ENCODE measurements around the gene DYRK4. TPM values are rescaled to one million over a fixed set of nuclear protein-coding genes. Genes with fewer than 3 reads are reported as not detected.

Gene DYRK4
- total and polyA plus RNA-seq, 2 of the 4 experiments (the other 2 are of a cell fraction) = 44.6 to 71.6 TPM

DNA sequence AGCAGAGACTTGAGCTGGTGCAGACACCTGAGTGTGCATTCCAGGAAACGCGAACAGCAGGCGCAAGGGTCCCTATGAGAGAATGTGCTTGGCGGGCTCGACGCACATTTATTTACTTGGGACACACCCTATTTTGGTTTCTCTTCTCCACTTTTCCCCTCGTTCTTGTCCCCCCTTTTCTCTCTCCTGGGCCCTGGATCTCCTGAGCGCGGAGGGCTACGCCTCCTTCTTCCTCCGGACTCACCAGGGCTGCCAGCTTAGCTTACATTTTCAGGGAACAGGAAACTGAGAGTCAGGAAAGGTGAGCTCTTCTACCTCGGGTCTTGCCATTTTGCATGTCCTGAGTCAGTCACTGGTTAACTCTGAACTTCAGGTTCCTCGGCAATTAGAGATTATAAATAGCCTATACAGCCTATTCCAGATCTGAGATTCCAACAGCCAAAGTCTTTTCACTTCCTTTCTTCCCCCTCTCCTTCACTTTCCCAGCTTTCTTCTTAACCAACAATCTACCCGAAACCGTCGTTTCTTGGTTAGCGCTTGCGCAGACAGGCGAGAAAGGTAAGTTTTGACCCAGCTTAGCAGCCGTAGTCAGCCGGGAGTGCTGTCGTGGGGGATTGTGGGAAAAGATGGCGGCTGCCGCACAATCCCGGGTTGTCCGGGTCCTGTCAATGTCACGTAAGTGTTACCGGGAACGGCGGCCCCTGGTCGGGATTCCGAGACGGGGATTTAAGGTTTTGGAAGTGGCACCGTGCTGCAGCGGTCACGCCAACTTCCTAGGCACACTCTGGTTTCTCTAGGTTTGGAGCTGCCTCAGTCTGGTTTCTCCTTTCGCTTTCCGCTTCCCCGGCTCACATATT is 86.7 kb downstream of the DYRK4 start, which contains the start of the genes AKAP3 and NDUFA9:
AKAP3 (minus strand) TSS at position 551 of the 857 bp plus-strand sequence. CDS start 10,855 bp downstream, outside the sequence.
NDUFA9 (plus strand) TSS at position 614 of the 857 bp plus-strand sequence; CDS start at position 627, 13 bp downstream.
- BruUV-seq (replicated peaks) = no TSS peak
- peak; percentile 83 for DNase-seq
- Histone ChIP-seq H3K4ac (ENCODE audit: low read depth, low read length) (peak within 1 kb of the TSS; percentile 88), H3K4me3 (ENCODE audit: insufficient read depth, low read depth, low read length) (peak within 1 kb of the TSS; percentile 93), H2AFZ (replicated peaks; ENCODE audit: low read length, poor library complexity) (peak within 1 kb of the TSS; percentile 95), H4K91ac (ENCODE audit: insufficient read depth, low read depth, low read length) (peak within 1 kb of the TSS; percentile 78), H3K18ac (ENCODE audit: low read depth, low read length) (peak within 1 kb of the TSS; percentile 63), H2AK9ac (replicated peaks; ENCODE audit: low read depth, low read length, poor library complexity) (peak within 1 kb of the TSS; percentile 88), H2BK20ac (ENCODE audit: low read depth, low read length) (no peak within 1 kb of the TSS; the same call in 1 of the 2 replicates), H3K79me1 (ENCODE audit: low read depth in 1 of 2, low read length in 2 of 2) (peaks cover 5 to 31% of the 10 kb centered on the region in 2 experiments; a peak in 2 of 4 replicates), H3K23ac (ENCODE audit: low read depth, low read length) (peak within 1 kb of the TSS; percentile 94), H2AK5ac (ENCODE audit: low read depth, low read length) (peak within 1 kb of the TSS; percentile 38), H2BK5ac (ENCODE audit: low read depth, low read length, poor library complexity, severe bottlenecking) (peak within 1 kb of the TSS; percentile 75), H3K9ac (ENCODE audit: low read depth, low read length) (peak within 1 kb of the TSS; percentile 98), H4K8ac (ENCODE audit: low read depth in 2 of 2, low read length in 2 of 2) (peak within 1 kb of the TSS; percentile 83 to 96), H3K4me1 (ENCODE audit: control insufficient read depth, insufficient read depth, low read length) (no peaks in the 10 kb centered on the region), H4K5ac (ENCODE audit: low read depth, low read length) (peak within 1 kb of the TSS; percentile 95), H3K56ac (ENCODE audit: extremely low read depth, insufficient read depth, low read length) (peak within 1 kb of the TSS; percentile 98), H4K20me1 (ENCODE audit: insufficient read depth, low read length) (no peaks in the 10 kb centered on the region; the same call in 1 of the 2 replicates), H3K36me3 (ENCODE audit: control insufficient read depth, insufficient read depth, low read length) (no peaks in the 10 kb centered on the region), H2BK120ac (ENCODE audit: low read depth, low read length) (peak within 1 kb of the TSS; percentile 90), H3K27me3 (ENCODE audit: control insufficient read depth, insufficient read depth, low read length) (no peaks in the 10 kb centered on the region), H3K27ac (ENCODE audit: insufficient read depth, low read length) (peak within 1 kb of the TSS; percentile 91), H3K14ac (replicated peaks; ENCODE audit: low read depth, low read length) (peak within 1 kb of the TSS; percentile 95), H3K4me2 (ENCODE audit: low read depth, low read length) (peak within 1 kb of the TSS; percentile 99), H3K9me1 (ENCODE audit: insufficient read depth, low read length) (no peaks in the 10 kb centered on the region), H2BK15ac (ENCODE audit: low read depth, low read length) (0 out of 3 replicates have a peak within 1 kb of the TSS, but pooled peaks have one; percentile 39), H3K9me3 (ENCODE audit: control insufficient read depth, insufficient read depth, low read length) (no peaks in the 10 kb centered on the region)
- in situ Hi-C loops (cut with MboI; ENCODE audit: low sequenced_read_pairs) = no loop called here
- intact Hi-C loops (cut with micrococcal nuclease) = loop anchor here (2.0 to 5.0 kb wide), 2 partner anchors 44 to 111 kb away; partner anchors contain the start of gene RAD51AP1
- POLR2A ChIA-PET (ENCODE audit: unreplicated experiment) = interaction anchor here (0.7 kb wide), 1 partner anchor 15 kb away, joined by 5 read pairs; no protein-coding TSS in a partner anchor
- TF ChIP-seq, protein P1, sequence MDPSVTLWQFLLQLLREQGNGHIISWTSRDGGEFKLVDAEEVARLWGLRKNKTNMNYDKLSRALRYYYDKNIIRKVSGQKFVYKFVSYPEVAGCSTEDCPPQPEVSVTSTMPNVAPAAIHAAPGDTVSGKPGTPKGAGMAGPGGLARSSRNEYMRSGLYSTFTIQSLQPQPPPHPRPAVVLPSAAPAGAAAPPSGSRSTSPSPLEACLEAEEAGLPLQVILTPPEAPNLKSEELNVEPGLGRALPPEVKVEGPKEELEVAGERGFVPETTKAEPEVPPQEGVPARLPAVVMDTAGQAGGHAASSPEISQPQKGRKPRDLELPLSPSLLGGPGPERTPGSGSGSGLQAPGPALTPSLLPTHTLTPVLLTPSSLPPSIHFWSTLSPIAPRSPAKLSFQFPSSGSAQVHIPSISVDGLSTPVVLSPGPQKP (IDR thresholded peaks at IDR 0.05; ENCODE audit: borderline replicate concordance, low read depth, low read length) = no peak
- peak; percentile 71; the same call in 1 of the 2 replicates for TF ChIP-seq POLR2A (IDR thresholded peaks at IDR 0.05; ENCODE audit: low read depth, low read length)
- TF ChIP-seq MXI1 (IDR thresholded peaks at IDR 0.05; ENCODE audit: borderline replicate concordance, low read depth, low read length) = 0 out of 2 replicates have a peak, but pooled peaks have one; percentile 40
- TF ChIP-seq, protein P2, sequence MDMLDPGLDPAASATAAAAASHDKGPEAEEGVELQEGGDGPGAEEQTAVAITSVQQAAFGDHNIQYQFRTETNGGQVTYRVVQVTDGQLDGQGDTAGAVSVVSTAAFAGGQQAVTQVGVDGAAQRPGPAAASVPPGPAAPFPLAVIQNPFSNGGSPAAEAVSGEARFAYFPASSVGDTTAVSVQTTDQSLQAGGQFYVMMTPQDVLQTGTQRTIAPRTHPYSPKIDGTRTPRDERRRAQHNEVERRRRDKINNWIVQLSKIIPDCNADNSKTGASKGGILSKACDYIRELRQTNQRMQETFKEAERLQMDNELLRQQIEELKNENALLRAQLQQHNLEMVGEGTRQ (IDR thresholded peaks at IDR 0.05; ENCODE audit: low read depth, low read length) = peak; percentile 17; the same call in 1 of the 2 replicates
- ATAC-seq (ENCODE audit: low read depth) = peak; percentile 99
- CTCF ChIA-PET = no interaction called here
- WGBS, 2 experiments (ENCODE audit: extremely low coverage in 2 of 2, insufficient read length in 1 of 2) = 0% methylated on average over 9 of the region's 39 CpGs; no CpG with 5 or more reads in 1 of the 2 experiments
- dilution Hi-C loops (cut with HindIII; ENCODE audit: low sequenced_read_pairs, unreplicated experiment) = no loop called here

Measured in IMR-90 (cell line).